ENCODE measurements around the gene NUP54. TPM values are rescaled to one million over a fixed set of nuclear protein-coding genes. Genes with fewer than 3 reads are reported as not detected.

NUP54 gene, protein sequence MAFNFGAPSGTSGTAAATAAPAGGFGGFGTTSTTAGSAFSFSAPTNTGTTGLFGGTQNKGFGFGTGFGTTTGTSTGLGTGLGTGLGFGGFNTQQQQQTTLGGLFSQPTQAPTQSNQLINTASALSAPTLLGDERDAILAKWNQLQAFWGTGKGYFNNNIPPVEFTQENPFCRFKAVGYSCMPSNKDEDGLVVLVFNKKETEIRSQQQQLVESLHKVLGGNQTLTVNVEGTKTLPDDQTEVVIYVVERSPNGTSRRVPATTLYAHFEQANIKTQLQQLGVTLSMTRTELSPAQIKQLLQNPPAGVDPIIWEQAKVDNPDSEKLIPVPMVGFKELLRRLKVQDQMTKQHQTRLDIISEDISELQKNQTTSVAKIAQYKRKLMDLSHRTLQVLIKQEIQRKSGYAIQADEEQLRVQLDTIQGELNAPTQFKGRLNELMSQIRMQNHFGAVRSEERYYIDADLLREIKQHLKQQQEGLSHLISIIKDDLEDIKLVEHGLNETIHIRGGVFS
- 34.5 TPM for total RNA-seq
- long read RNA-seq, transcript NUP54-201 (12 exons, 2,367 nt): major isoform, 16 of 20 reads
- long read RNA-seq, partial matches to known transcripts: 1 of 20 reads
- long read RNA-seq, other reads (novel, unspliced or antisense): 2 of 20 reads

DNA sequence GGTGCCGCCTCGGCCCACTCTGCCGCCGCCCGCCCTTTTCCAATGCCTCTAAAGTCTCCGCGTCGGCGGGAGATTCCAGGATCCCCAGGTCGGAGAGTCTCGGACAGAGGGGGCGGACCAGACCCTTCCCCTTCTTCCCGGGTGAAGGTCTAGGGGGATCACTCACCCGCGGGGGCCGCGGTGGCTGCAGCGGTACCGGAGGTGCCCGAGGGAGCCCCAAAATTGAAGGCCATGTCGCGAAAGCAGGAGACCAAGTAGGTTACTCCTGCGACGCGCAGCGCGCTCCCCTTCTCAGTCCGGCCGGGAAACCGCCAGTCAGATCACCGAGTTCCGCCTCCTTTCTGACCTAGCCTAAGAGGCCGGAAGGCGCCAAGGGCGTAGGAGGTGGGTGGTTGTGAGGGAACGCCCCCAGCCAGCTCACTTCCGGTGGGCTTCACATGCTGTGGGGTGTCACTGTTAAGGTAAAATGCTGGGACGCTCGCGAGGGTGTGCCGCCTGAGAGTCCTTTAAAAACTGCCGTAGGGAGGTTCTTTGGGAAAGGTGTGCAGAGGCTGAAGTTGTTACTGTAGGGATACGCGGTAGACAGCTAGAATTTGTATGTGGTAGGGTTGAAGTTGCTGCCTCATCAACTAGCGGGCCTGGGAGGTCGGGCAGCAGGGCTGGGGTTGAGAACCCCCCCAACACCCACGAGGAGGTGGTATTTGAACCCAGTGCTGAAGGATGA lies at the start of gene NUP54:
Gene NUP54 (minus strand): TSS at position 256 of the 724 bp plus-strand sequence. CDS start 23 bp downstream, at position 233.
- Histone ChIP-seq H3K36me3 (peaks cover 10% of the 10 kb centered on the region), H3K4me3 (peak within 1 kb of the TSS; percentile 86), H3K27ac (peak within 1 kb of the TSS; percentile 93), H3K9me3 (no peaks in the 10 kb centered on the region), H3K4me1 (peaks cover 28% of the 10 kb centered on the region), H3K27me3 (ENCODE audit: low read depth) (no peaks in the 10 kb centered on the region)
- TF ChIP-seq, protein P1, sequence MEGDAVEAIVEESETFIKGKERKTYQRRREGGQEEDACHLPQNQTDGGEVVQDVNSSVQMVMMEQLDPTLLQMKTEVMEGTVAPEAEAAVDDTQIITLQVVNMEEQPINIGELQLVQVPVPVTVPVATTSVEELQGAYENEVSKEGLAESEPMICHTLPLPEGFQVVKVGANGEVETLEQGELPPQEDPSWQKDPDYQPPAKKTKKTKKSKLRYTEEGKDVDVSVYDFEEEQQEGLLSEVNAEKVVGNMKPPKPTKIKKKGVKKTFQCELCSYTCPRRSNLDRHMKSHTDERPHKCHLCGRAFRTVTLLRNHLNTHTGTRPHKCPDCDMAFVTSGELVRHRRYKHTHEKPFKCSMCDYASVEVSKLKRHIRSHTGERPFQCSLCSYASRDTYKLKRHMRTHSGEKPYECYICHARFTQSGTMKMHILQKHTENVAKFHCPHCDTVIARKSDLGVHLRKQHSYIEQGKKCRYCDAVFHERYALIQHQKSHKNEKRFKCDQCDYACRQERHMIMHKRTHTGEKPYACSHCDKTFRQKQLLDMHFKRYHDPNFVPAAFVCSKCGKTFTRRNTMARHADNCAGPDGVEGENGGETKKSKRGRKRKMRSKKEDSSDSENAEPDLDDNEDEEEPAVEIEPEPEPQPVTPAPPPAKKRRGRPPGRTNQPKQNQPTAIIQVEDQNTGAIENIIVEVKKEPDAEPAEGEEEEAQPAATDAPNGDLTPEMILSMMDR (IDR thresholded peaks at IDR 0.05): no peak
- intact Hi-C loops (cut with DNase I): no loop called here
- ATAC-seq: peak; percentile 99 to 100
- DNase-seq: peak; percentile 97

DNA sequence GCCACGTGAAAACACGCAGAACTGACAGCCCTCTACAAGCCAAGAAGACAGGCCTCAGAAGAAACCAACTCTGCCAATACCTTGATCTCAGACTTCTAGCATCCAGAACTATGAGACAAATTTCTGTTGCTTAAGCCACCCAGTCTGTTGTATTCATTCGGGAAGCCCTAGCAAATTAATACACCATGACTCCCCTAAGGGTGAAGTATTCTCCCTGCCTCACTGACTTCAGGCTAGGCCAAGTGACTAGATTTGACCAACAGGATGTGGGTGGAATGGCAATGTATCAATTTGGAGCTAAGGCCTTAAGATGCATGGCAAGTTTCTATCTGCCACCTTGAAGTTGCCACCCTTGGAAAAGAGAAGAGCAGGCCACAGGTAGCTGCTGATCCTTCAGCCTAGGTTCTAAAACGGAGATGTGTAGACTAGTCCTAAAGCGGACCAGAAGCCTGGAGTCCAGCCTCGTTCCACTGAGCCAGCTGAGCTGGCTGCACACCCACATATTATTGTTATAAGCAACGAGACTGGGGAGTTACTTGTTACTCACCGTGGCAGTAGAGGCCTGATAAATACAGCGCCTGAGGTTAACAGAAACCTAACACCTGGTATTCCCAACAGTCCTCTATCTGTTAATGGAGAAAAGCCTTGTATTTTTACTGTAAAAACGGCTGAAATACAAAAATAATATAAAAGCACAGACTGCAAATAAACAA lies 49.0 kb upstream of the NUP54 start:
- Histone ChIP-seq H3K27ac (peak overlapping the region; percentile 71), H3K4me1 (peaks cover 92% of the 10 kb centered on the region), H3K27me3 (ENCODE audit: low read depth) (no peaks in the 10 kb centered on the region), H3K36me3 (peaks cover 34% of the 10 kb centered on the region), H3K4me3 (no peak overlapping the region), H3K9me3 (no peaks in the 10 kb centered on the region)
- TF ChIP-seq, protein P1 (IDR thresholded peaks at IDR 0.05): no peak
- ATAC-seq: no peak
- intact Hi-C loops (cut with DNase I): no loop called here
- no peak for DNase-seq

DNA sequence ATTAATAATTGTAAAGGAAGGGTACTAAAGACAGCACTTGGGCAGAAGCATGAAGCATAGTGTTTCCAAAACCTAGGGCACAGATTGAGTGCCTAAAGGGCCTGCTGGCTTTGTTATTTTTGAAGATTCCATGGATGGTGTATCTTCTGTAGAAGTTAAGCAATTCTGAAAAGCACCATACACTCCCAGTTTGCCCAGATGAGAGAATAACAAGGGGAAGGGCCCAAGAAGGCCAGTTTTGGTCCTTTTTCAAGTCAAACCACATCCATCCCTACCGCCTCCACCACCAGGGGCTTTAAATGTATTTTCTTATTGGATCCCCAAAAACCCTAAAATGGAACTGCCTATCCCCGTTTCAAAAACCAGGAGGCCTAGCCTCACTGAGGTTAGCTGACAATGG lies 48.2 kb upstream of the NUP54 start:
- ATAC-seq: no peak
- peaks cover 89% of the 10 kb centered on the region for H3K4me1 ChIP-seq
- H3K27me3 ChIP-seq (ENCODE audit: low read depth): no peaks in the 10 kb centered on the region
- peaks cover 40% of the 10 kb centered on the region for H3K36me3 ChIP-seq
- intact Hi-C loops (cut with DNase I): no loop called here
- no peak for DNase-seq
- H3K4me3 ChIP-seq: no peak overlapping the region
- TF ChIP-seq, protein P1 (IDR thresholded peaks at IDR 0.05): no peak
- peak overlapping the region; percentile 71 for H3K27ac ChIP-seq
- H3K9me3 ChIP-seq: no peaks in the 10 kb centered on the region

DNA sequence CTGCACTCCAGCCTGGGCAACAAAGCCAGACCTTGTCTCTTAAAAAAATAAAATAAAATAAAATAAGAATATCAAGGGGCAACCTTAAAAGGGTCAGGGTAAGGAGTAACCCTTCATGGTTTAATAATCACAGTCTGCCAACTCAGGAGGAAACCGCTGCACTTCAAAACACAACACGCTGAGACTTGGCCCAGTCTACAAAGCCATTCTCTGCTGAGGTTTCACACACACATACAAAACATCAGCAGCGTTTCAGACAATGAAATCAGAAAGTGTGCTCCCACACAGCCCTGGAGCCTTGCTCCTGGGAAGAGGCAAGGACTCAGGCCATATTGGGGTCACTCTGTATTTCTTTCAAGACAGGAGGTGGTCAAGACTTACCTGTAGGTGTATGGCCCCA lies 47.1 kb upstream of the NUP54 start:
- Histone ChIP-seq H3K9me3 (no peaks in the 10 kb centered on the region), H3K36me3 (peaks cover 48% of the 10 kb centered on the region), H3K27me3 (ENCODE audit: low read depth) (no peaks in the 10 kb centered on the region), H3K27ac (peak overlapping the region; percentile 56), H3K4me1 (peaks cover 79% of the 10 kb centered on the region), H3K4me3 (no peak overlapping the region)
- TF ChIP-seq, protein P1 (IDR thresholded peaks at IDR 0.05): no peak
- intact Hi-C loops (cut with DNase I): no loop called here
- DNase-seq (no peak), ATAC-seq (no peak)

DNA sequence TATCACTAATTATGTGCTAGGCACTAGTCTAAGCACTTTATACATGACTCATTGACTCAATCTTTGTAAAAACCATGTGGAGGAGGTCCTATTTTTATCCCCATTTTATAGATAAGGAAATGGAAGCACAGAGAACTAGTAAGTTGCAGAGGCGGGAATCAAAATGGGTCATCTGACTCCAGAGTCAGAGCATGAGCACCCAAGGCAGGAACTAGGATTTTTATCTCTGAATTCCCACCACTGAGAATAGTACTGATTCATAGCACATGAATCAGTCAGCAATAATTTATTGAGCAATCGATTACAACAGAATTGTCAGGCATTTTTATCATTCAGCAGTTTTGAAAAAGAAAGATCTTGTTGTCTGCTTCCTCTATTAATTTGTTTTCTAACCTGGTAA lies 46.1 kb upstream of the NUP54 start:
- TF ChIP-seq, protein P1 (IDR thresholded peaks at IDR 0.05): no peak
- Histone ChIP-seq H3K4me3 (no peak overlapping the region), H3K27me3 (ENCODE audit: low read depth) (no peaks in the 10 kb centered on the region), H3K9me3 (no peaks in the 10 kb centered on the region), H3K27ac (no peak overlapping the region), H3K36me3 (peaks cover 48% of the 10 kb centered on the region), H3K4me1 (peaks cover 69% of the 10 kb centered on the region)
- intact Hi-C loops (cut with DNase I): no loop called here
- ATAC-seq (peak; percentile 68 to 89), DNase-seq (no peak)
